Measurements from ENCODE around the gene HSD17B10.
"Not testable (repeated sequence)": the region's sequence is repeated elsewhere in the genome, so short reads cannot be mapped to it uniquely, and the experiment has no call there.

The HSD17B10 gene

GRCh38 chrX:53479301-53479700 is 45.1 kb upstream of the HSD17B10 start:
- Histone ChIP-seq H3K79me2 (no peaks in the 10 kb centered on the region), H3K4me1 (no peaks in the 10 kb centered on the region), H2AFZ (no peak overlapping the region), H3K9me3 (ENCODE audit: control insufficient read depth, low read length) (no peaks in the 10 kb centered on the region), H3K4me3 (ENCODE audit: low read depth, low read length) (no peak overlapping the region), H3K27me3 (ENCODE audit: control insufficient read depth, insufficient read depth, low read length) (no peaks in the 10 kb centered on the region), H3K9ac (no peak overlapping the region), H3K4me2 (ENCODE audit: low read length) (no peak overlapping the region), H3K27ac (no peak overlapping the region), H3K36me3 (ENCODE audit: control insufficient read depth, insufficient read depth, low read length) (no peaks in the 10 kb centered on the region)
- TF ChIP-seq CTCF (IDR thresholded peaks at IDR 0.05): no peak

GRCh38 chrX:53476371-53476770 is 42.2 kb upstream of the HSD17B10 start:
- no peak for TF ChIP-seq CTCF (IDR thresholded peaks at IDR 0.05)
- Histone ChIP-seq H3K4me2 (ENCODE audit: low read length) (no peak overlapping the region), H3K27me3 (ENCODE audit: control insufficient read depth, insufficient read depth, low read length) (no peaks in the 10 kb centered on the region), H3K9ac (no peak overlapping the region), H2AFZ (no peak overlapping the region), H3K9me3 (ENCODE audit: control insufficient read depth, low read length) (no peaks in the 10 kb centered on the region), H3K79me2 (no peaks in the 10 kb centered on the region), H3K4me1 (no peaks in the 10 kb centered on the region), H3K27ac (no peak overlapping the region), H3K36me3 (ENCODE audit: control insufficient read depth, insufficient read depth, low read length) (no peaks in the 10 kb centered on the region), H3K4me3 (ENCODE audit: low read depth, low read length) (no peak overlapping the region)

GRCh38 chrX:53474707-53475106 is 40.5 kb upstream of the HSD17B10 start:
- no peak overlapping the region for H3K9ac ChIP-seq
- H3K79me2 ChIP-seq: no peaks in the 10 kb centered on the region
- no peaks in the 10 kb centered on the region for H3K27me3 ChIP-seq (ENCODE audit: control insufficient read depth, insufficient read depth, low read length)
- H2AFZ ChIP-seq: no peak overlapping the region
- H3K27ac ChIP-seq: no peak overlapping the region
- H3K4me3 ChIP-seq (ENCODE audit: low read depth, low read length): no peak overlapping the region
- H3K4me1 ChIP-seq: no peaks in the 10 kb centered on the region
- no peak overlapping the region for H3K4me2 ChIP-seq (ENCODE audit: low read length)
- no peaks in the 10 kb centered on the region for H3K36me3 ChIP-seq (ENCODE audit: control insufficient read depth, insufficient read depth, low read length)
- no peaks in the 10 kb centered on the region for H3K9me3 ChIP-seq (ENCODE audit: control insufficient read depth, low read length)
- no peak for TF ChIP-seq CTCF (IDR thresholded peaks at IDR 0.05)

- no peak overlapping the region for H3K4me3 ChIP-seq (ENCODE audit: low read depth, low read length)
- no peaks in the 10 kb centered on the region for H3K27me3 ChIP-seq (ENCODE audit: control insufficient read depth, insufficient read depth, low read length)
- TF ChIP-seq CTCF (IDR thresholded peaks at IDR 0.05): no peak
- H2AFZ ChIP-seq: no peak overlapping the region
- H3K4me2 ChIP-seq (ENCODE audit: low read length): no peak overlapping the region
- no peak overlapping the region for H3K9ac ChIP-seq
- H3K4me1 ChIP-seq: no peaks in the 10 kb centered on the region
- H3K79me2 ChIP-seq: no peaks in the 10 kb centered on the region
- H3K27ac ChIP-seq: no peak overlapping the region
- H3K36me3 ChIP-seq (ENCODE audit: control insufficient read depth, insufficient read depth, low read length): no peaks in the 10 kb centered on the region
- no peaks in the 10 kb centered on the region for H3K9me3 ChIP-seq (ENCODE audit: control insufficient read depth, low read length)
These were observed 37.2 kb upstream of the HSD17B10 start for GRCh38 chrX:53471346-53471745.

GRCh38 chrX:53468659-53469058 is 34.5 kb upstream of the HSD17B10 start:
- not testable (repeated sequence) for H3K4me1 ChIP-seq; H3K9me3 ChIP-seq (ENCODE audit: control insufficient read depth, low read length); H3K79me2 ChIP-seq; H3K27me3 ChIP-seq (ENCODE audit: control insufficient read depth, insufficient read depth, low read length); H2AFZ ChIP-seq; H3K27ac ChIP-seq; H3K4me2 ChIP-seq (ENCODE audit: low read length); H3K36me3 ChIP-seq (ENCODE audit: control insufficient read depth, insufficient read depth, low read length); H3K9ac ChIP-seq; H3K4me3 ChIP-seq (ENCODE audit: low read depth, low read length)
